ENCODE results near the gene VPS39. TPM values are rescaled to one million over a fixed set of nuclear protein-coding genes. Genes with fewer than 3 reads are reported as not detected.

Gene VPS39
- total RNA-seq, 3 donors from 2014 or later (not counting 1 experiment from before 2014, with no cell fraction given), result 104 to 115 (median 112) TPM

GRCh38 chr15:42145546-42146455, 62.3 kb downstream of the VPS39 start:
- intact Hi-C loops (cut with micrococcal nuclease), result no loop called here

GRCh38 chr15:42144841-42145375, 63.2 kb downstream of the VPS39 start:
- Histone ChIP-seq H3K9me3 (ENCODE audit: control insufficient read depth, insufficient read depth, low read length) (no peaks in the 10 kb centered on the region), H3K36me3 (ENCODE audit: control insufficient read depth, insufficient read depth, low read length) (no peaks in the 10 kb centered on the region), H3K27me3 (ENCODE audit: control insufficient read depth, insufficient read depth, low read length) (no peaks in the 10 kb centered on the region), H3K27ac (ENCODE audit: low read length) (no peak overlapping the region), H3K4me1 (ENCODE audit: control insufficient read depth, insufficient read depth, low read length) (no peaks in the 10 kb centered on the region), H3K4me3 (ENCODE audit: low read length) (no peak overlapping the region)
- DNase-seq (no peak), ATAC-seq (no peak)
- Mint-ChIP-seq H3K4me3 (no peak overlapping the region), H3K27ac (no peak overlapping the region), H3K36me3 (no peaks in the 10 kb centered on the region), H3K9me3 (no peaks in the 10 kb centered on the region), H3K27me3 (ENCODE audit: low read depth in 2 of 2) (no peaks in the 10 kb centered on the region), H3K4me1 (no peaks in the 10 kb centered on the region)
- WGBS (ENCODE audit: insufficient coverage), result 82% methylated on average over 9 of the region's 9 CpGs
- no peak for TF ChIP-seq CTCF (IDR thresholded peaks at IDR 0.05)
- intact Hi-C loops (cut with micrococcal nuclease), result no loop called here

More at GRCh38 chr15:42145546-42146455, 62.3 kb downstream of the VPS39 start:
- H3K27ac Mint-ChIP-seq, result no peak overlapping the region
- H3K4me1 Mint-ChIP-seq, result no peaks in the 10 kb centered on the region
- Histone ChIP-seq H3K36me3 (ENCODE audit: control insufficient read depth, insufficient read depth, low read length) (no peaks in the 10 kb centered on the region), H3K27me3 (ENCODE audit: control insufficient read depth, insufficient read depth, low read length) (no peaks in the 10 kb centered on the region), H3K4me3 (ENCODE audit: low read length) (no peak overlapping the region), H3K9me3 (ENCODE audit: control insufficient read depth, insufficient read depth, low read length) (no peaks in the 10 kb centered on the region), H3K27ac (ENCODE audit: low read length) (no peak overlapping the region), H3K4me1 (ENCODE audit: control insufficient read depth, insufficient read depth, low read length) (no peaks in the 10 kb centered on the region)
- no peaks in the 10 kb centered on the region for H3K36me3 Mint-ChIP-seq
- TF ChIP-seq CTCF (IDR thresholded peaks at IDR 0.05), result no peak
- 87% methylated on average over 29 of the region's 29 CpGs for WGBS (ENCODE audit: insufficient coverage)
- no peaks in the 10 kb centered on the region for H3K9me3 Mint-ChIP-seq
- H3K27me3 Mint-ChIP-seq (ENCODE audit: low read depth in 2 of 2), result no peaks in the 10 kb centered on the region
- DNase-seq (peak in 1 of 2 donors; percentile 13), ATAC-seq (no peak)
- no peak overlapping the region for H3K4me3 Mint-ChIP-seq

GRCh38 chr15:42143866-42144625, 64.1 kb downstream of the VPS39 start:
- intact Hi-C loops (cut with micrococcal nuclease), result no loop called here
- H3K4me3 Mint-ChIP-seq, result no peak overlapping the region
- TF ChIP-seq CTCF (IDR thresholded peaks at IDR 0.05), result no peak
- H3K27me3 Mint-ChIP-seq (ENCODE audit: low read depth in 2 of 2), result no peaks in the 10 kb centered on the region
- no peak overlapping the region for H3K4me3 ChIP-seq (ENCODE audit: low read length)
- no peaks in the 10 kb centered on the region for H3K4me1 Mint-ChIP-seq
- WGBS (ENCODE audit: insufficient coverage), result 91% methylated on average over 18 of the region's 18 CpGs
- H3K36me3 ChIP-seq (ENCODE audit: control insufficient read depth, insufficient read depth, low read length), result no peaks in the 10 kb centered on the region
- no peaks in the 10 kb centered on the region for H3K4me1 ChIP-seq (ENCODE audit: control insufficient read depth, insufficient read depth, low read length)
- no peaks in the 10 kb centered on the region for H3K27me3 ChIP-seq (ENCODE audit: control insufficient read depth, insufficient read depth, low read length)
- no peak for DNase-seq
- no peaks in the 10 kb centered on the region for H3K36me3 Mint-ChIP-seq
- H3K9me3 ChIP-seq (ENCODE audit: control insufficient read depth, insufficient read depth, low read length), result no peaks in the 10 kb centered on the region
- no peak overlapping the region for H3K27ac Mint-ChIP-seq
- ATAC-seq, result no peak
- no peaks in the 10 kb centered on the region for H3K9me3 Mint-ChIP-seq
- no peak overlapping the region for H3K27ac ChIP-seq (ENCODE audit: low read length)
